Fibroblast of gingiva (primary cell): Measurements from ENCODE around the gene PTPRG.

Experiments
- DNase-seq: peaks from one replicate; pipeline ENCODE4 v3.0.0-alpha.2; 2011; ENCODE audit warnings: low read depth

The PTPRG gene

DNA sequence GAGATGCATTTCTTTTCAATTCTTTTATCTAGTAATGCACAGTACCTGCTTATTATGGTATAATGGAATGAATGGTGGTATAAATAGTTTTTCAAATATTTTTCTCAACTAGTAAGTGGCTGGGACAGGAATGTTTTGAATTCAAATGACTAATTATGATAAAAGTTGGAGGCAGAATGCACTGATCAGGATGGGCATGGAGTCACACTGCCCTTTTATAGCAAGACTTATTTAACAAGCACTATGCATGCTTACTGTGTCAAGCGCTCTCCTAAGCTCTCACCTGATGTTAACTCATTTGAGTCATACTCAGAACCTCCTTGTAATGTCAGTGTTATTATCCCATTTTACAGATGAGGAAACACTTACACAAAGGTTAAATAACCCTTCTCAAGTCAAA, 590.2 kb downstream of the PTPRG start:
- DNase-seq = no peak

GRCh38 chr3:62153231-62153630, 591.9 kb downstream of the PTPRG start:
- no peak for DNase-seq

GRCh38 chr3:62154457-62155148, 593.2 kb downstream of the PTPRG start:
- no peak for DNase-seq

DNA sequence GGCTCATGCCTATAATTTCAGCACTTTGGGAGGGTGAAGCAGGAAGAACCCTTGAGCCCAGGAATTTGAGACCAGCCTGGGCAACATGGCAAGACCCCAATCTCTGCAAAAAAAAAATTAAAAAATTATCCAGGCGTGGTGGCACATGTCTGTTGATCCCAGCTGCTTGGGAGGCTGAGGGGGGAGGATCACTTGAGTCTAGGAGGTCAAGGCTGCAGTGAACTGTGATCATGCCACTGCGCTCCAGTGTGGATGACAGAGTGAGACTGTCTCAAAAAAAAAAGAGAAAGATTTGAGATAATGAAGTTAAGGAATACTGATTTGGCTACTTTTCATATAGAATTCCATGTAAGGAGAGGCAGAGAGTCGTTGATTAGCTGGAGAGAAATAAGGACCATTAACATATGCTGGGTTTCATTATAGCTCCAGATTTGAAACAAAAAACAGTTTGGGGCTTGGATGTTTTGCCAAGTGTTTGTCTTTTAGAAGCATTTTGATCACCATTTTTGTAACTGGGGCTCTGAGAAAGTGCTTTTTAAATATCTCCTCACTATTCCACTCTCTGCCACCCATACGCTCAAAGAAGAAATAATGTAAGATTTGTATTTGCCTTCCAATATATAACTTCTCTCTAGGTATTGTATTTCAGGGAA, 597.8 kb downstream of the PTPRG start:
- no peak for DNase-seq

- DNase-seq = peak; percentile 85
Measured at GRCh38 chr3:62159709-62160092, 598.3 kb downstream of the PTPRG start.

- DNase-seq = peak; percentile 43
Measured at GRCh38 chr3:62161371-62161770, 600.0 kb downstream of the PTPRG start.

DNA sequence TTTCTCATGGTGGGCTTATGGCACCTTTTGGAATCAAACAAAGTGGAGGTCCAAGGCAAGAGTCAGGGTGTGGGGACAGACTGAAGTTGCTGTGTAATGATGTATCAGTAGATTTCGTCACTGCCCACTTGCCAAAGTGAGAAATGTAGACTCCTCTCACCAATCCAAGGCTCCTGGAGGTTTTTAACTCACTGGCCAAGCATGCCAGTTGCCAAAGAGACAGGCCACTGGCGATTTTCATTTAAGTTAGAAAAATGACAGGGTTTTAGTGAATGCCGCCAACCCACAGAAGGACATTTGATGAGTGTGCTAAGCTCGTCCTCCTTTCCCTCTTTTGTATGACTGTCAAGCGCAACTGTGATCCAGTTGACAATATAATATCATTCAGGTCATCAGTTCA, 602.8 kb downstream of the PTPRG start:
- DNase-seq = peak; percentile 62

- DNase-seq = no peak
Measured at GRCh38 chr3:62164746-62165145, 603.4 kb downstream of the PTPRG start.

GRCh38 chr3:62167566-62168262, 606.3 kb downstream of the PTPRG start:
- peak; percentile 42 for DNase-seq

DNA sequence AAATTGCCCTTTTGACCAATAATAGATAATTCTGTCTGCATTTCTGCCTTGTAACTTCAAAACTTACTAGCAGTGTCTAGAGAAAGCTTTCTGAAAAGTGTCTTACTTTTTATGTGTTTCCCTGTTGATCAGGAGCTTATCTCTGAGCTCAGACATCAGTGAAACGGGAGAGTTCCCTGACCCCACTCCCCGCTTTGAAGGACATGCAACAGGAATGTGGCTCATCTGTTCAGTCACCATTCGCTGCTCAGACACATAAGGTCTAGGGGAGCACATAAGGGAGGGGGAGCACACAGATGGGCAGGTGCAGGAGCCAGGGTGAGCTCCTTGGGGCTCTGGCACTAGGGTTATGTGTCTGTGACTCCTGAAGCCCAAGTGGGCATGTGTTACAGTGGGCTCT, 607.0 kb downstream of the PTPRG start:
- no peak for DNase-seq

- DNase-seq = no peak
Measured at GRCh38 chr3:62169906-62170660, 608.7 kb downstream of the PTPRG start.

- no peak for DNase-seq
Measured at GRCh38 chr3:62171789-62172188, 610.4 kb downstream of the PTPRG start.

DNA sequence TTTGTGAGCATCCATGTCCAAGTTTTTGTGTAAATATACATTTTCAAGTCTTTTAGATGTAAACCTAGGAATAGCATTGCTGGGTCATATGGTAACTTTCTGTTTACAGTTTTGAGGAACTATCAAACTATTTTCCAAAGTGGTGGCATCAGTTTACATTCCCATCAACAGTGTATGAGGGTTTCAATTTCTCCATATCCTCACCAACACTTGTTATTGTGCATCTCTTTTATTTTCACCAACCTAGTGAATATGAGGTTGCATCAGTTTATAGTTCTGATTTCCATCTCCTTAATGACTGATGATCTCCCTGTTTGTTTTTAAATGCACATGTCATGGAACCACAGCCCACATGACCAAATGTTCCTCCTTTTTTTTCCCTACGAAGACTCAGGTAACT, 610.8 kb downstream of the PTPRG start:
- no peak for DNase-seq

- no peak for DNase-seq
Measured at GRCh38 chr3:62173939-62174515, 612.7 kb downstream of the PTPRG start.

- DNase-seq = no peak
Measured at GRCh38 chr3:62175161-62175560, 613.8 kb downstream of the PTPRG start.

DNA sequence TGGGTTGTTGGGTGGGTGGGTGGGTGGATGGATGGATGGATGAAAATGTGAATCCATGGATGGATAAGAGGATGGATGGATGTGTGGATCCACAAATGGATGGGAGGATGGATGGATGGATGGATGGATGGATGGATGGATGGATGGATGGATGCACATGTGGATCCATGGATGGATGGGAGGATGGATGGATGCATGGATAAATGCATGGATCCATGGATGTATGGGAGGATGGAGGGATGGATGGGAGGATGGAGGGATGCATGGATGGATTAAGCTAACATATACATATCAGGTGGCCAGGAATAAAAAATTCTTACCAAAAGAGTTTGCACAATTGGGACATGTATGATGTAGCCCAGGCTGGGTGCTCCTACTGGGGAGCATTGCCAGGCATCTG, 616.7 kb downstream of the PTPRG start:
- no peak for DNase-seq

DNA sequence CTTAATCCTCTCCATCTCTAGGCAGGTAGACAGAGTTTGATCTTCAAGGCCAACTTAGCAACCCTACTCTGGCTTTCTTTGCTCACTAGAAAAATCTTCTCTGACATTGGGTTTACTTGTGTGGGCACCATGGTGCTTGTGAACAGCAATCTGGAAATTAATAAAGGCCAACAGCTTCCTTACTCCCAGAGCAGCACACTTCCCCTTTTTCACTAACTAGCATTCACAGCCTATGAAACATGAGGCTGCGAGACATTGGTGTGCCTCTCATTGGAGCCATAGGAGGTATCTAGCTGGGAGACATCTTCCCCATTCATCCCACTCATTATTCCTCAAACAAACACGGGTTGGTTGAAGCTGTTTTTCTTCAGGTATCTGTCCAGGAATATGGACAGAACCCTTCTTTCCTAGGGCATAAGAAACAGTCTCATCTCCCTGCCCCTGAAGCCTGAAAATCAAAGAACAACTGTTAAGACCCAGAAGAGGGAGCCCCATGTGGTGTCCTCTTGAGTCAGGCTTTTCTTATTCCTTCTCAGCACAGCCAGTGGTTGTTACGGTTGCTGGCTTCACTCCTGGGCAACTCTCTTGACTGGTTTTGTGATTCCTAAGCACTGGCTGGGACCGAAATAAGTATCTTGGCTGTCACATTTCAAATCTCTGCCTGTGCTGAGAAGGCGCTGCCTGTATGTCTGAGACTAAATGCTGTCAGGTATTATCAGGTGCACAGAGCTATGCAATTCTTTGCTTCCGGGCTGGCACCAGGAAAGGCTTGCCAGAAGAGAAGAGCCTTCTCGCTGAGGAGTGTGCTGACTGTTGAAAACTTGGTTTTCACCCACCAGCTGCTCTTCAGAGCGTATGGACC, 617.6 kb downstream of the PTPRG start:
- DNase-seq = no peak

GRCh38 chr3:62180514-62180913, 619.1 kb downstream of the PTPRG start:
- DNase-seq = no peak

DNA sequence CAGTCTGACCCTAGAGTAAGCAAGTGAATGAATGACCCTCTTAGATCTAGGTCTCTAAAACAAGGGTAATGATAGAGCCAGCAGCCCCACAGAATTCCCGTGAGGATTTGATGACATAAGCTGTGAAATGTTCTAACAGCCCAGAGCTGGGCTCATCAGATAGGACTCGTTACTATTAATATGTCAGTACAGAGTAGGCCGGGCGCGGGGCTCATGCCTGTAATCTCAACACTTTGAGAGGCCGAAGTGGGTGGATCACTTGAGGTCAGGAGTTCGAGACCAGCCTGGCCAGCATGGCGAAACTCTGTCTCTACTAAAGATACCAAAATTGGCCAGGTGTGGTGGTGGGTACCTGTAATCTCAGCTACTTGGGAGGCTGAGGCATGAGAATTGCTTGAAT, 621.7 kb downstream of the PTPRG start:
- no peak for DNase-seq

- DNase-seq = no peak
Measured at GRCh38 chr3:62183969-62184368, 622.6 kb downstream of the PTPRG start.

- DNase-seq = peak; percentile 44
Measured at GRCh38 chr3:62184559-62184958, 623.2 kb downstream of the PTPRG start.
